Measurements from ENCODE around the gene SPG11. TPM values are rescaled to one million over a fixed set of nuclear protein-coding genes. Genes with fewer than 3 reads are reported as not detected.
"Not testable (repeated sequence)": the region's sequence is repeated elsewhere in the genome, so short reads cannot be mapped to it uniquely, and the experiment has no call there.

Gene SPG11
- total RNA-seq, 1 donor from 2014 or later, result 58.1 TPM

- Mint-ChIP-seq H3K4me1 (ENCODE audit: unreplicated experiment) (no peaks in the 10 kb centered on the region), H3K4me3 (ENCODE audit: unreplicated experiment) (no peak overlapping the region), H3K36me3 (ENCODE audit: unreplicated experiment) (no peaks in the 10 kb centered on the region), H3K9me3 (ENCODE audit: unreplicated experiment) (no peaks in the 10 kb centered on the region), H3K27me3 (ENCODE audit: unreplicated experiment) (peaks cover 49% of the 10 kb centered on the region), H3K27ac (ENCODE audit: unreplicated experiment) (no peak overlapping the region)
- no peak for DNase-seq (ENCODE audit: extremely low spot score, unreplicated experiment)
- no peak for TF ChIP-seq CTCF (IDR thresholded peaks at IDR 0.05)
Observed at GRCh38 chr15:44692659-44693058, 29.2 kb upstream of the SPG11 start.

DNA sequence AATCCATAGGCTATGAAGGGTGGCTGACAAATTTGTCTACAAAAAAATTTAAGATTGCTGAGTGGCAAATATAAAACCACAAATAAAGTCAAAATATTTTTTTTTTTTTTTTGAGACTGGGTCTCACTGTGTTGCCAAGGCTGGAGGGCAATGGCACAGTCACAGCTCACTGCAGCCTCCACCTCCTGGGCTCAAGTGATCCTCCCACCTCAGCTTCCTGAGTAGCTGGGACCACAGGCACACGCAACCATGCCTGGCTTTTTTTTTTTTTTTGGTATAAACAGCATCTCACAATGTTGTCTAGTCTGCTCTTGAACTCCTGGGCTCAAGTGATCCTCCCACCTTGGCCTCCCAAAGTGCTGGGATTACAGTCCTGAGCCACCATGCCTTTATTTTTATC lies 26.8 kb upstream of the SPG11 start:
- not testable (repeated sequence) for H3K4me1 Mint-ChIP-seq (ENCODE audit: unreplicated experiment); DNase-seq (ENCODE audit: extremely low spot score, unreplicated experiment); H3K27ac Mint-ChIP-seq (ENCODE audit: unreplicated experiment); H3K36me3 Mint-ChIP-seq (ENCODE audit: unreplicated experiment); H3K9me3 Mint-ChIP-seq (ENCODE audit: unreplicated experiment); H3K4me3 Mint-ChIP-seq (ENCODE audit: unreplicated experiment)
- H3K27me3 Mint-ChIP-seq (ENCODE audit: unreplicated experiment), result peaks cover 51% of the 10 kb centered on the region

GRCh38 chr15:44689318-44689717 lies 25.9 kb upstream of the SPG11 start:
- not testable (repeated sequence) for H3K27ac Mint-ChIP-seq (ENCODE audit: unreplicated experiment); DNase-seq (ENCODE audit: extremely low spot score, unreplicated experiment); H3K9me3 Mint-ChIP-seq (ENCODE audit: unreplicated experiment); H3K4me1 Mint-ChIP-seq (ENCODE audit: unreplicated experiment); H3K4me3 Mint-ChIP-seq (ENCODE audit: unreplicated experiment); H3K36me3 Mint-ChIP-seq (ENCODE audit: unreplicated experiment)
- peaks cover 52% of the 10 kb centered on the region for H3K27me3 Mint-ChIP-seq (ENCODE audit: unreplicated experiment)

GRCh38 chr15:44682809-44683682 lies 19.6 kb upstream of the SPG11 start:
- peaks cover 67% of the 10 kb centered on the region for H3K27me3 Mint-ChIP-seq (ENCODE audit: unreplicated experiment)
- H3K4me3 Mint-ChIP-seq (ENCODE audit: unreplicated experiment); H3K4me1 Mint-ChIP-seq (ENCODE audit: unreplicated experiment); DNase-seq (ENCODE audit: extremely low spot score, unreplicated experiment); H3K27ac Mint-ChIP-seq (ENCODE audit: unreplicated experiment); H3K36me3 Mint-ChIP-seq (ENCODE audit: unreplicated experiment); H3K9me3 Mint-ChIP-seq (ENCODE audit: unreplicated experiment): not testable (repeated sequence)

DNA sequence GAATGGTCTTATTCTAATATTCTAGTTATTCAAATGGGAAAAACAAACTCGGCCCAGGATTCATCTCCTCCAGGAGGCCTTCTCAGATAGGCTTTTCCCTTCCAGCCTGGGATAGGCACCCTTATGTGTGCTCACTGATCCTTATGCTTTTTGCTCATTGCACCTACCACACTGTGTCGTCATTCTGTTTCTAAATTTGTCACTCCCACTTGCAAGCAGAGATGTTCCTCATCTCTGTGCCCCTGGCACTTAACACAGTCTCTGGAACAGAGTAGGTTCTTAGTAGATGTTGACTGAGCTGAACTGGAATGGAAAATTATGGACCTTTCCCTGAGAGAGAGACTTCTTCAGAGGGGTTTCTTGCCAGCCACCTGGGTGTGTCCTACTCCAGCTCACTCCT lies 18.7 kb upstream of the SPG11 start:
- Mint-ChIP-seq H3K27me3 (ENCODE audit: unreplicated experiment) (peaks cover 64% of the 10 kb centered on the region), H3K4me1 (ENCODE audit: unreplicated experiment) (peaks cover 10% of the 10 kb centered on the region), H3K9me3 (ENCODE audit: unreplicated experiment) (no peaks in the 10 kb centered on the region), H3K4me3 (ENCODE audit: unreplicated experiment) (no peak overlapping the region), H3K27ac (ENCODE audit: unreplicated experiment) (no peak overlapping the region), H3K36me3 (ENCODE audit: unreplicated experiment) (no peaks in the 10 kb centered on the region)
- DNase-seq (ENCODE audit: extremely low spot score, unreplicated experiment), result no peak
- TF ChIP-seq CTCF (IDR thresholded peaks at IDR 0.05), result no peak

DNA sequence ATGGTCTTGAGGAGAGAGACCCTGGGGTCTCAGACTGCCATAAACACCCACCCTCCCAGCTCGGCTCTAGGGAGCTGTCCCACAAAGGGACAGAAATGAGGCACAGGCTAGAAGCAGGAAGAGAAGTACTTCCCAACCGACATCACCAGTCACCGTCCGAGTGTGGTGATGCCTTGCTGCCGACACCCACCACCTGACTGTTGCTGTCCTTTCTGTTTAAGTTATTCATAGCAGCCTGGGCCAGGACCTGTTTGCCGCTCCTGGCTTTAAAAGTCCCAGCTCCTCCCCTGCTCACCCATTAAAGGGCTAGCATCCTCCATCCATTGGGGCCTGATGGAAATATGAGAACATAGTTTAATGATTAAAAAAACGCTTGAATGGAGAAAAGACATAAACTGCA lies 13.2 kb upstream of the SPG11 start:
- Mint-ChIP-seq H3K27me3 (ENCODE audit: unreplicated experiment) (peaks cover 56% of the 10 kb centered on the region), H3K4me1 (ENCODE audit: unreplicated experiment) (no peaks in the 10 kb centered on the region), H3K36me3 (ENCODE audit: unreplicated experiment) (no peaks in the 10 kb centered on the region), H3K4me3 (ENCODE audit: unreplicated experiment) (no peak overlapping the region), H3K27ac (ENCODE audit: unreplicated experiment) (no peak overlapping the region), H3K9me3 (ENCODE audit: unreplicated experiment) (no peaks in the 10 kb centered on the region)
- no peak for DNase-seq (ENCODE audit: extremely low spot score, unreplicated experiment)
- TF ChIP-seq CTCF (IDR thresholded peaks at IDR 0.05), result no peak
